SU-DHL-6 (cell line): ENCODE measurements around the gene PKHD1.

ENCODE experiments used
- H2AFZ ChIP-seq: fragments of 200-600 bp; sonication (generic); 2 replicates; pipeline ENCODE4 v1.6.1; 2014; ENCODE audit warnings: low read depth, mild to moderate bottlenecking, moderate library complexity, mixed read lengths, antibody characterized with exemption, low read length; ENCODE audit not compliant: severe bottlenecking
- H3F3A ChIP-seq: fragments of 200-600 bp; shearing (Covaris generic); 2 replicates; pipeline ENCODE4 v1.6.0; 2016; ENCODE audit warnings: antibody characterized with exemption, mild to moderate bottlenecking; ENCODE audit not compliant: insufficient read depth
- H3K27ac ChIP-seq: fragments of 200-600 bp; sonication (generic); 2 replicates; pipeline ENCODE4 v1.5.1; 2016; ENCODE audit warnings: low read depth, mild to moderate bottlenecking, low read length, moderate library complexity, mixed read lengths
- H3K27me3 ChIP-seq: fragments of 200-600 bp; sonication (generic), shearing (Covaris generic); 2 replicates; pipeline ENCODE4 v1.6.0; 2014; ENCODE audit warnings: mild to moderate bottlenecking, low read length
- H3K36me3 ChIP-seq: fragments of 200-600 bp; sonication (generic); 2 replicates; pipeline ENCODE4 v1.6.1; 2014; ENCODE audit warnings: mild to moderate bottlenecking, low read length, mixed read lengths
- H3K4me2 ChIP-seq: fragments of 300-600, 200-600 bp; shearing (Covaris generic), sonication (generic); 2 replicates; pipeline ENCODE4 v1.6.0; 2014; ENCODE audit warnings: low read length, low read depth, mild to moderate bottlenecking; ENCODE audit not compliant: poor library complexity, severe bottlenecking
- H3K4me3 ChIP-seq: fragments of 200-600 bp; sonication (generic); 2 replicates; pipeline ENCODE4 v1.5.1; 2014; ENCODE audit warnings: antibody characterized with exemption, low read length, mild to moderate bottlenecking, mixed read lengths; ENCODE audit not compliant: insufficient read depth, poor library complexity, severe bottlenecking
- H3K79me2 ChIP-seq: fragments of 200-600 bp; sonication (generic); 2 replicates; pipeline ENCODE4 v1.6.1; 2014; ENCODE audit warnings: mild to moderate bottlenecking, low read length, moderate library complexity; ENCODE audit not compliant: insufficient read depth
- H3K9ac ChIP-seq: fragments of 200-600 bp; sonication (generic); 2 replicates; pipeline ENCODE4 v1.7.0; 2014; ENCODE audit warnings: mild to moderate bottlenecking, low read length
- H3K9me2 ChIP-seq: fragments of 200-600 bp; sonication (generic); replicated peaks from 2 replicates; pipeline ENCODE4 v1.6.1; 2014; ENCODE audit warnings: low read length; ENCODE audit not compliant: insufficient read depth
- H3K9me3 ChIP-seq: fragments of 200-600 bp; sonication (generic); 2 replicates; pipeline ENCODE4 v1.6.1; 2014; ENCODE audit warnings: low read length, mixed read lengths; ENCODE audit not compliant: insufficient read depth
- H4K20me1 ChIP-seq: fragments of 200-600 bp; sonication (generic); 2 replicates; pipeline ENCODE4 v1.6.1; 2014; ENCODE audit warnings: low read depth, mild to moderate bottlenecking, antibody characterized with exemption, low read length, moderate library complexity, mixed read lengths
- CTCF ChIP-seq: fragments of 200-600 bp; sonication (generic); IDR thresholded peaks from one replicate; pipeline ENCODE4 v1.5.1; 2017; ENCODE audit warnings: antibody characterized with exemption, mild to moderate bottlenecking, low read length, moderate library complexity; ENCODE audit not compliant: insufficient read depth, poor library complexity, severe bottlenecking
- EZH2phosphoT487 ChIP-seq: fragments of 200-600 bp; sonication (generic), shearing (Covaris generic); conservative IDR thresholded peaks from 2 replicates; pipeline ENCODE4 v1.6.1; 2018; ENCODE audit warnings: mild to moderate bottlenecking, antibody characterized with exemption, low read length, moderate library complexity, mixed read lengths

The PKHD1 gene

DNA sequence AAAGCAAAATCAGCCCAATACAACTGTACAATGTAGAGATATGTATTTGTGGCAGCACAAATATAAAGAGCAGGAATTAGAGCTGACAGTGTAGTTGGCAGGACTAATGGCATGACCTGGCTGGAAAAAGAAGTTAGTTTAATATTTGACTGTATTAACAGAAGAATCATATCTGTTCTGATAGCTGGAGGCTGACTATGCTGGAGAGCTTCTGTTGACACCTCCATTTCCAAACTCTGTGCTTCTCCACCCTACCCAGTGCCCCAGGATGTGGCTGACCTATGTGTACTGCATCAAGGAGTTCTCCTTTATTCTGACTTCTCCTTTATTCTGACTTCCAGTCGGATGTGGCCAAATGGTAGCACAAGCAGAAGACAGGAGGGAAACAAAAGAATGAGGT is 299.3 kb downstream of the PKHD1 start:
- Histone ChIP-seq H3K4me3 (no peak overlapping the region), H3F3A (no peaks in the 10 kb centered on the region), H3K36me3 (no peaks in the 10 kb centered on the region), H3K27ac (no peak overlapping the region), H3K79me2 (no peaks in the 10 kb centered on the region), H2AFZ (no peak overlapping the region), H3K27me3 (no peaks in the 10 kb centered on the region), H4K20me1 (no peaks in the 10 kb centered on the region), H3K9ac (no peak overlapping the region), H3K4me2 (no peak overlapping the region), H3K9me2 (no peaks in the 10 kb centered on the region), H3K9me3 (no peaks in the 10 kb centered on the region)
- no peak for TF ChIP-seq CTCF
- TF ChIP-seq EZH2phosphoT487: no peak

GRCh38 chr6:51778666-51779065 is 308.7 kb downstream of the PKHD1 start:
- no peaks in the 10 kb centered on the region for H3K27me3 ChIP-seq
- no peak for TF ChIP-seq EZH2phosphoT487
- TF ChIP-seq CTCF: no peak
- no peaks in the 10 kb centered on the region for H3K36me3 ChIP-seq
- H3K9me2 ChIP-seq: no peaks in the 10 kb centered on the region
- no peak overlapping the region for H2AFZ ChIP-seq
- no peak overlapping the region for H3K4me3 ChIP-seq
- no peaks in the 10 kb centered on the region for H4K20me1 ChIP-seq
- H3F3A ChIP-seq: no peaks in the 10 kb centered on the region
- no peak overlapping the region for H3K27ac ChIP-seq
- no peaks in the 10 kb centered on the region for H3K9me3 ChIP-seq
- H3K9ac ChIP-seq: no peak overlapping the region
- no peak overlapping the region for H3K4me2 ChIP-seq
- no peaks in the 10 kb centered on the region for H3K79me2 ChIP-seq

- no peaks in the 10 kb centered on the region for H3F3A ChIP-seq
- H3K4me3 ChIP-seq: no peak overlapping the region
- no peaks in the 10 kb centered on the region for H3K9me3 ChIP-seq
- H3K27ac ChIP-seq: no peak overlapping the region
- no peak overlapping the region for H2AFZ ChIP-seq
- no peaks in the 10 kb centered on the region for H3K36me3 ChIP-seq
- H3K9me2 ChIP-seq: no peaks in the 10 kb centered on the region
- TF ChIP-seq CTCF (no peak), EZH2phosphoT487 (no peak)
- no peaks in the 10 kb centered on the region for H4K20me1 ChIP-seq
- no peaks in the 10 kb centered on the region for H3K27me3 ChIP-seq
- H3K4me2 ChIP-seq: no peak overlapping the region
- H3K79me2 ChIP-seq: no peaks in the 10 kb centered on the region
- no peak overlapping the region for H3K9ac ChIP-seq
Measured at GRCh38 chr6:51777618-51778017, 309.8 kb downstream of the PKHD1 start.
